SK-N-SH treated with all-trans-retinoic acid at 6 μM for 48 hours (cell line): ENCODE measurements around the gene AOPEP.

Source experiments
- ATAC-seq: fragments of 200-7000 bp; cut with Tn5 transposase; 3 replicates; pipeline ENCODE4 v1.9.1; 2020; ENCODE audit warnings: mild to moderate bottlenecking, moderate library complexity
- ARNTL ChIP-seq: fragments of 450-650 bp; formaldehyde crosslinking; IDR thresholded peaks from 2 replicates; pipeline ENCODE4 v1.5.0; 2020; ENCODE audit warnings: low read depth, mild to moderate bottlenecking, moderate library complexity, borderline replicate concordance
- BACH2 ChIP-seq: fragments of 250-450 bp; sonication (Bioruptor Pico); IDR thresholded peaks from 2 replicates; pipeline ENCODE4 v1.9.0; 2021; ENCODE audit warnings: mild to moderate bottlenecking, borderline replicate concordance
- CSRNP3 ChIP-seq: fragments of 250-450 bp; sonication (Bioruptor Pico); IDR thresholded peaks from 2 replicates; pipeline ENCODE4 v1.5.1; 2021; ENCODE audit warnings: mild to moderate bottlenecking, moderate library complexity
- ESRRG ChIP-seq: fragments of 250-450 bp; sonication (Bioruptor Pico); IDR thresholded peaks from 2 replicates; pipeline ENCODE4 v1.6.1; 2021; ENCODE audit warnings: mild to moderate bottlenecking
- GLIS3 ChIP-seq: fragments of 250-450 bp; sonication (Bioruptor Pico); IDR thresholded peaks from 2 replicates; pipeline ENCODE4 v1.5.0; 2020; ENCODE audit warnings: mild to moderate bottlenecking, moderate library complexity
- ISL1 ChIP-seq: fragments of 250-450 bp; sonication (Bioruptor Pico); IDR thresholded peaks from 2 replicates; pipeline ENCODE4 v2.1.2; 2022; ENCODE audit warnings: mild to moderate bottlenecking, moderate library complexity
- OSR1 ChIP-seq: fragments of 250-450 bp; sonication (Bioruptor Pico); IDR thresholded peaks from 2 replicates; pipeline ENCODE4 v1.8.0; 2022; ENCODE audit warnings: moderate library complexity, mild to moderate bottlenecking, inconsistent platforms
- POU6F1 ChIP-seq: fragments of 250-450 bp; sonication (Bioruptor Pico); IDR thresholded peaks from 2 replicates; pipeline ENCODE4 v1.8.0; 2021; ENCODE audit warnings: low read depth, mild to moderate bottlenecking, moderate library complexity, borderline replicate concordance
- PPARA ChIP-seq: fragments of 250-450 bp; sonication (Bioruptor Pico); IDR thresholded peaks from 2 replicates; pipeline ENCODE4 v1.5.0; 2020; ENCODE audit warnings: mild to moderate bottlenecking, borderline replicate concordance
- RARB ChIP-seq: fragments of 250-450 bp; sonication (Bioruptor Pico); IDR thresholded peaks from 2 replicates; pipeline ENCODE4 v1.8.0; 2021; ENCODE audit warnings: mild to moderate bottlenecking, moderate library complexity
- SNAI2 ChIP-seq: fragments of 250-450 bp; sonication (Bioruptor Pico); IDR thresholded peaks from 2 replicates; pipeline ENCODE4 v1.5.0; 2020; ENCODE audit warnings: mild to moderate bottlenecking, moderate library complexity
- TOX ChIP-seq: fragments of 250-450 bp; sonication (Bioruptor Pico); IDR thresholded peaks from 2 replicates; pipeline ENCODE4 v1.8.0; 2021; ENCODE audit warnings: mild to moderate bottlenecking, moderate library complexity, borderline replicate concordance
- TSHZ2 ChIP-seq: fragments of 250-450 bp; sonication (Bioruptor Pico); IDR thresholded peaks from 2 replicates; pipeline ENCODE4 v1.5.0; 2020; ENCODE audit warnings: mild to moderate bottlenecking, moderate library complexity
- ZC3H10 ChIP-seq: fragments of 250-450 bp; sonication (Bioruptor Pico); IDR thresholded peaks from 2 replicates; pipeline ENCODE4 v1.5.1; 2021; ENCODE audit warnings: mild to moderate bottlenecking, moderate library complexity
- ZFP3 ChIP-seq: fragments of 250-450 bp; sonication (Bioruptor Pico); IDR thresholded peaks from 2 replicates; pipeline ENCODE4 v1.5.0; 2020; ENCODE audit warnings: mild to moderate bottlenecking, moderate library complexity
- ZNF565 ChIP-seq: fragments of 450-650 bp; formaldehyde crosslinking; conservative IDR thresholded peaks from 2 replicates; pipeline ENCODE4 v1.5.0; 2020; ENCODE audit warnings: low read depth, mild to moderate bottlenecking, moderate library complexity
- ZNF70 ChIP-seq: fragments of 450-650 bp; formaldehyde crosslinking; IDR thresholded peaks from 2 replicates; pipeline ENCODE4 v1.5.0; 2020; ENCODE audit warnings: mild to moderate bottlenecking, moderate library complexity
- ZNF8 ChIP-seq: fragments of 450-650 bp; formaldehyde crosslinking; IDR thresholded peaks from 2 replicates; pipeline ENCODE4 v1.5.0; 2020; ENCODE audit warnings: mild to moderate bottlenecking, moderate library complexity
- TF ChIP-seq, protein P1 (sequence below): fragments of 250-450 bp; sonication (Bioruptor Pico); IDR thresholded peaks from 2 replicates; pipeline ENCODE4 v1.5.1; 2020; ENCODE audit warnings: low read depth, mild to moderate bottlenecking, moderate library complexity

Gene AOPEP

GRCh38 chr9:94798708-94799107, 72.2 kb downstream of the AOPEP start:
- ATAC-seq, result no peak
- TF ChIP-seq ISL1, result no peak
- no peak for TF ChIP-seq ESRRG (CRISPR knock-in tag)
- no peak for TF ChIP-seq SNAI2 (CRISPR knock-in tag)
- no peak for TF ChIP-seq GLIS3 (CRISPR knock-in tag)
- no peak for TF ChIP-seq CSRNP3 (CRISPR knock-in tag)
- TF ChIP-seq POU6F1 (CRISPR knock-in tag), result no peak
- TF ChIP-seq, protein P1, sequence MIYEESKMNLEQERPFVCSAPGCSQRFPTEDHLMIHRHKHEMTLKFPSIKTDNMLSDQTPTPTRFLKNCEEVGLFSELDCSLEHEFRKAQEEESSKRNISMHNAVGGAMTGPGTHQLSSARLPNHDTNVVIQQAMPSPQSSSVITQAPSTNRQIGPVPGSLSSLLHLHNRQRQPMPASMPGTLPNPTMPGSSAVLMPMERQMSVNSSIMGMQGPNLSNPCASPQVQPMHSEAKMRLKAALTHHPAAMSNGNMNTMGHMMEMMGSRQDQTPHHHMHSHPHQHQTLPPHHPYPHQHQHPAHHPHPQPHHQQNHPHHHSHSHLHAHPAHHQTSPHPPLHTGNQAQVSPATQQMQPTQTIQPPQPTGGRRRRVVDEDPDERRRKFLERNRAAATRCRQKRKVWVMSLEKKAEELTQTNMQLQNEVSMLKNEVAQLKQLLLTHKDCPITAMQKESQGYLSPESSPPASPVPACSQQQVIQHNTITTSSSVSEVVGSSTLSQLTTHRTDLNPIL, result no peak
- TF ChIP-seq, all 23 proteins: peak for 0

- peak; percentile 91 for ATAC-seq
- 0 out of 2 replicates have a peak, but pooled peaks have one; percentile 34 for TF ChIP-seq ZC3H10
- TF ChIP-seq ISL1, result peak; percentile 45; the same call in 1 of the 2 replicates
- TF ChIP-seq PPARA (CRISPR knock-in tag), result no peak
Measured at GRCh38 chr9:94799578-94800264, 73.2 kb downstream of the AOPEP start.

- no peak for ATAC-seq
- TF ChIP-seq CSRNP3 (CRISPR knock-in tag), result no peak
- TF ChIP-seq ARNTL (CRISPR knock-in tag), result no peak
- TF ChIP-seq OSR1 (CRISPR knock-in tag), result no peak
- no peak for TF ChIP-seq ISL1
- no peak for TF ChIP-seq ESRRG (CRISPR knock-in tag)
- TF ChIP-seq POU6F1 (CRISPR knock-in tag), result no peak
- TF ChIP-seq TOX (CRISPR knock-in tag), result no peak
Measured at GRCh38 chr9:94800424-94801117, 74.1 kb downstream of the AOPEP start.

DNA sequence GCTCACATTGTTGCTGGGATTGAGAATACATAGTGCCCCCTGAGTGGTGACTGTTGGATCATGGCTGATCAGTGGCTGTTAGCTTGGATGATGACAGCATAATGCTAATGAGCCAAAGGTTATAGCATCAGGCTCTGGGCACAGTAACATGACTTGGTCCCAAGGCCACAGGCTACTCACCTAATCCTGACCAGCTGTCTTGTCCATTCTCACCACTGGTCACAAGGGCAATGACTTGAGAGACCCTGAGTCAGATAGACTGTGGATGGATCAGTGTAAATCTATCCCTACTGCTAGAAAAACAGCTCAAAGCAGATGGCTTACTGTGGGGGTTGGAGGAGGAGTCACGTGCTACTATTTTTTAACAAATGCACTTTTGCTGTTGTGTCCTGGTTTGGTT, 74.7 kb downstream of the AOPEP start:
- ATAC-seq, result peak; percentile 35; the same call in 2 of the 3 replicates
- TF ChIP-seq ZC3H10 (no peak), ZNF8 (CRISPR knock-in tag) (no peak), GLIS3 (CRISPR knock-in tag) (no peak), ZNF70 (CRISPR knock-in tag) (no peak), ZFP3 (CRISPR knock-in tag) (no peak), PPARA (CRISPR knock-in tag) (no peak), TOX (CRISPR knock-in tag) (no peak), RARB (no peak), SNAI2 (CRISPR knock-in tag) (no peak), POU6F1 (CRISPR knock-in tag) (no peak), ISL1 (no peak), BACH2 (CRISPR knock-in tag) (no peak), ZNF565 (CRISPR knock-in tag) (no peak), ARNTL (CRISPR knock-in tag) (no peak), TSHZ2 (CRISPR knock-in tag) (no peak)
